ENCODE data around the gene TRIML1. TPM values are rescaled to one million over a fixed set of nuclear protein-coding genes. Genes with fewer than 3 reads are reported as not detected.

TRIML1 gene, protein sequence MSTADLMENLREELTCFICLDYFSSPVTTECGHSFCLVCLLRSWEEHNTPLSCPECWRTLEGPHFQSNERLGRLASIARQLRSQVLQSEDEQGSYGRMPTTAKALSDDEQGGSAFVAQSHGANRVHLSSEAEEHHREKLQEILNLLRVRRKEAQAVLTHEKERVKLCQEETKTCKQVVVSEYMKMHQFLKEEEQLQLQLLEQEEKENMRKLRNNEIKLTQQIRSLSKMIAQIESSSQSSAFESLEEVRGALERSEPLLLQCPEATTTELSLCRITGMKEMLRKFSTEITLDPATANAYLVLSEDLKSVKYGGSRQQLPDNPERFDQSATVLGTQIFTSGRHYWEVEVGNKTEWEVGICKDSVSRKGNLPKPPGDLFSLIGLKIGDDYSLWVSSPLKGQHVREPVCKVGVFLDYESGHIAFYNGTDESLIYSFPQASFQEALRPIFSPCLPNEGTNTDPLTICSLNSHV
- not detected in 2 replicates for total RNA-seq (2016; rRNA removed; fragmentation: Illumina TruSeq; extraction: Trizol)
- not detected in 2 replicates for total RNA-seq (2016; cell fraction: cytosol; rRNA removed; fragmentation: Illumina TruSeq; extraction: Trizol; ENCODE audit: low read depth)
- not detected in 2 replicates for total RNA-seq (2016; cell fraction: insoluble cytoplasmic fraction; rRNA removed; fragmentation: Illumina TruSeq; extraction: Trizol)
- total RNA-seq (2016; cell fraction: membrane; rRNA removed; fragmentation: Illumina TruSeq; extraction: Trizol): not detected in 2 replicates
- not detected in 2 replicates for total RNA-seq (2016; cell fraction: nucleus; rRNA removed; fragmentation: Illumina TruSeq; extraction: Trizol)
- polyA plus RNA-seq (2011; rRNA removed): not detected in 2 replicates
- not detected in 2 replicates for polyA plus RNA-seq (2011; cell fraction: cytosol; rRNA removed)
- polyA plus RNA-seq (2011; cell fraction: nucleus; rRNA removed): not detected in 2 replicates
- not detected in 2 replicates for polyA plus RNA-seq (2012)
- polyA plus RNA-seq (2016; cell fraction: cytosol; fragmentation: Illumina TruSeq; extraction: Trizol; ENCODE audit: low read depth): not detected in 2 replicates
- polyA plus RNA-seq (2016; cell fraction: insoluble cytoplasmic fraction; fragmentation: Illumina TruSeq; extraction: Trizol; ENCODE audit: low read depth): not detected in 2 replicates
- polyA plus RNA-seq (2016; cell fraction: membrane; fragmentation: Illumina TruSeq; extraction: Trizol; ENCODE audit: low read depth): not detected in 2 replicates
- not detected in 2 replicates for polyA plus RNA-seq (2016; cell fraction: nucleus; fragmentation: Illumina TruSeq; extraction: Trizol; ENCODE audit: insufficient read depth, low read depth)
- polyA minus RNA-seq (2011; rRNA and poly(A)+ RNA removed; ENCODE audit: low replicate concordance): not detected in 2 replicates
- polyA minus RNA-seq (2011; cell fraction: cytosol; rRNA and poly(A)+ RNA removed): not detected in 2 replicates
- polyA minus RNA-seq (2011; cell fraction: nucleus; rRNA and poly(A)+ RNA removed): not detected in 2 replicates
- not detected for Bru-seq, nascent RNA
- BruChase-seq, experiment 1, labeled RNA remaining after a 6-hour chase: not detected
- not detected for BruChase-seq, experiment 2, labeled RNA remaining after a 2-hour chase
- long read RNA-seq, experiment 1: 0 reads
- long read RNA-seq, experiment 2: 0 reads

GRCh38 chr4:188139141-188139540 is at the start of gene TRIML1:
Gene TRIML1, plus strand, starts transcription at chr4:188139441. Its CDS starts 118 bp downstream, at chr4:188139559.
- no peak within 1 kb of the TSS for H3K4me3 ChIP-seq (replicated peaks in 1 of 3; ENCODE audit: insufficient read depth in 1 of 3, low read depth in 2 of 3, low read length in 3 of 3)
- FAIRE-seq (no peak), ATAC-seq (no peak), DNase-seq (ENCODE audit: low spot score) (no peak)
- 13% methylated on average over 3 of the region's 3 CpGs for WGBS (ENCODE audit: low lambda C conversion rate)
- no peak within 1 kb of the TSS for H2AFZ ChIP-seq (ENCODE audit: low read length)
- no peak for TF ChIP-seq ZNF253 (CRISPR knock-in tag; IDR thresholded peaks at IDR 0.05; ENCODE audit: borderline replicate concordance)
- no peak for TF ChIP-seq RFXANK (CRISPR knock-in tag; IDR thresholded peaks at IDR 0.05)
- no peak for TF ChIP-seq ARNT (IDR thresholded peaks at IDR 0.05)
- no peak for TF ChIP-seq ETV6 (CRISPR knock-in tag; conservative IDR thresholded peaks at IDR 0.05)
- TF ChIP-seq TGIF2 (CRISPR knock-in tag; IDR thresholded peaks at IDR 0.05): no peak
- no peak for TF ChIP-seq POGZ (CRISPR knock-in tag; IDR thresholded peaks at IDR 0.05)
- TF ChIP-seq ZNF792 (CRISPR knock-in tag; IDR thresholded peaks at IDR 0.05): no peak
- no peak for TF ChIP-seq ETV5 (CRISPR knock-in tag; IDR thresholded peaks at IDR 0.05; ENCODE audit: borderline replicate concordance)
- TF ChIP-seq, protein P1, sequence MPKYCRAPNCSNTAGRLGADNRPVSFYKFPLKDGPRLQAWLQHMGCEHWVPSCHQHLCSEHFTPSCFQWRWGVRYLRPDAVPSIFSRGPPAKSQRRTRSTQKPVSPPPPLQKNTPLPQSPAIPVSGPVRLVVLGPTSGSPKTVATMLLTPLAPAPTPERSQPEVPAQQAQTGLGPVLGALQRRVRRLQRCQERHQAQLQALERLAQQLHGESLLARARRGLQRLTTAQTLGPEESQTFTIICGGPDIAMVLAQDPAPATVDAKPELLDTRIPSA (CRISPR knock-in tag; IDR thresholded peaks at IDR 0.05; ENCODE audit: borderline replicate concordance): no peak
- no peak for TF ChIP-seq ZNF10 (CRISPR knock-in tag; IDR thresholded peaks at IDR 0.05; ENCODE audit: borderline replicate concordance, low read depth)
- TF ChIP-seq, protein P2, sequence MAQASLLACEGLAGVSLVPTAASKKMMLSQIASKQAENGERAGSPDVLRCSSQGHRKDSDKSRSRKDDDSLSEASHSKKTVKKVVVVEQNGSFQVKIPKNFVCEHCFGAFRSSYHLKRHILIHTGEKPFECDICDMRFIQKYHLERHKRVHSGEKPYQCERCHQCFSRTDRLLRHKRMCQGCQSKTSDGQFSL (CRISPR knock-in tag; IDR thresholded peaks at IDR 0.05): no peak
- no peak for TF ChIP-seq NFATC3 (CRISPR knock-in tag; IDR thresholded peaks at IDR 0.05)
- TF ChIP-seq ZFP37 (CRISPR knock-in tag; IDR thresholded peaks at IDR 0.05; ENCODE audit: borderline replicate concordance): no peak
- TF ChIP-seq, protein P3, sequence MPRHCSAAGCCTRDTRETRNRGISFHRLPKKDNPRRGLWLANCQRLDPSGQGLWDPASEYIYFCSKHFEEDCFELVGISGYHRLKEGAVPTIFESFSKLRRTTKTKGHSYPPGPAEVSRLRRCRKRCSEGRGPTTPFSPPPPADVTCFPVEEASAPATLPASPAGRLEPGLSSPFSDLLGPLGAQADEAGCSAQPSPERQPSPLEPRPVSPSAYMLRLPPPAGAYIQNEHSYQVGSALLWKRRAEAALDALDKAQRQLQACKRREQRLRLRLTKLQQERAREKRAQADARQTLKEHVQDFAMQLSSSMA (CRISPR knock-in tag; IDR thresholded peaks at IDR 0.05): no peak
- no peak for TF ChIP-seq ERF (CRISPR knock-in tag; IDR thresholded peaks at IDR 0.05)
- TF ChIP-seq ZFP90 (CRISPR knock-in tag; IDR thresholded peaks at IDR 0.05; ENCODE audit: borderline replicate concordance): no peak
- TF ChIP-seq SAP130 (CRISPR knock-in tag; IDR thresholded peaks at IDR 0.05; ENCODE audit: low read depth): no peak
- no peak within 1 kb of the TSS for H3K27ac ChIP-seq (ENCODE audit: extremely low read length, insufficient read depth, low read length)
- no peaks in the 10 kb centered on the region for H3K9me3 ChIP-seq (ENCODE audit: low read length)
- intact Hi-C loops (cut with micrococcal nuclease; ENCODE audit: unreplicated experiment): no loop called here
- in situ Hi-C loops (cut with HindIII; ENCODE audit: extremely low pct_ligation_motif_present, low pct_unique_long_range_greater_than_20kb): no loop called here
- H3K27me3 ChIP-seq (ENCODE audit: control insufficient read depth in 1 of 2, insufficient read depth in 2 of 2, low read length in 2 of 2): peaks cover 0 to 10% of the 10 kb centered on the region in 2 experiments; a peak in 3 of 5 replicates
- no TSS peak for BruUV-seq (replicated peaks)
- H3K4me2 ChIP-seq (ENCODE audit: low read depth, low read length): no peak within 1 kb of the TSS
- no peaks in the 10 kb centered on the region for H3K4me1 ChIP-seq (ENCODE audit: insufficient read depth, low read length)
- no peaks in the 10 kb centered on the region for H3K36me3 ChIP-seq (replicated peaks in 1 of 2; ENCODE audit: control insufficient read depth in 1 of 2, insufficient read depth in 2 of 2, low read length in 2 of 2)
- ChIA-PET CTCF (ENCODE audit: low intra/inter-chr PET ratio, low total read pairs) (no interaction called here), POLR2A (no interaction called here)
- no peaks in the 10 kb centered on the region for H4K20me1 ChIP-seq (ENCODE audit: insufficient read depth, low read length)
- H3K9ac ChIP-seq (ENCODE audit: insufficient read depth, low read depth, low read length): no peak within 1 kb of the TSS
- H3K79me2 ChIP-seq (ENCODE audit: insufficient read depth, low read length): no peaks in the 10 kb centered on the region

Measured in HepG2 (cell line).